Measurements from ENCODE around the gene MS4A10.

MS4A10 gene

GRCh38 chr11:60766547-60766946 lies 18.6 kb upstream of the MS4A10 start:
- DNase-seq: no peak

DNA sequence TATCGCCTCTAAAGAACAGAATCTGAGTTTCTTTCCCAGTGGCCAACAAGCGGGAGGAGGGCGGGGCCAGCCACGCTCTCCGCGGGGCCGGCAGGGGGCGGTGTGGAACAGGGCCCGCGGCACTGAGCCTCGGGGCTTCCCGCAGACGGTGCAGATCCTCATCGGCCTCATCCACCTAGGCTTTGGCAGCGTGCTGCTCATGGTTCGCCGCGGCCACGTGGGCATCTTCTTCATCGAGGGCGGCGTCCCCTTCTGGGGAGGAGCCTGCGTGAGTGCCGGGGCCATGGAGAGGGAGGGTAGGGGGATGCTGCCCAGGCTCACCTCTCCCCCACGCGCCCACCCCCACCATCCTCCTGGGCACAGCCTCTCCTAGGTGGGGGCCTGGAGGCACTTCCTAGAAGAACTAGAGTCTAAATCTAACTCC lies 17.7 kb upstream of the MS4A10 start:
- no peak for DNase-seq

DNA sequence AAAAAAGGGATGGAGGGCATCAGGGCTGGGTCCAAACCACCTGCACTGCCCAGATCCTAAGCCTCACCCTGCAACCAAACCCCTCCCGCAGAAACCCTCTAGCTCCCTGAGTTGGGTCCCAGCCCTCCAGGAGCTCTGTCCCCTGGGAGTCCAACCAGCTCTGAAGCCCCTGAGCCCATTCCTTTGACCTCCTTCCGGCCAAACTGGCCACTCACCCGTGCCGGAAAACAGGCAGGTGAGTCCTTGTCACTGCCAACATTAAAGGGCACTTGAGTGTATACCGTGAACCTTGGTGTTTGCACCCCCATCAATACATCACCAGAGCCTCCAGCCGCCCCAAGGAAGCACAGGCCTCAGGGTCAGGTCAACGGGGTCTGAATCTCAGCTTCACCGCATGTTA lies 16.9 kb upstream of the MS4A10 start:
- DNase-seq: no peak

DNA sequence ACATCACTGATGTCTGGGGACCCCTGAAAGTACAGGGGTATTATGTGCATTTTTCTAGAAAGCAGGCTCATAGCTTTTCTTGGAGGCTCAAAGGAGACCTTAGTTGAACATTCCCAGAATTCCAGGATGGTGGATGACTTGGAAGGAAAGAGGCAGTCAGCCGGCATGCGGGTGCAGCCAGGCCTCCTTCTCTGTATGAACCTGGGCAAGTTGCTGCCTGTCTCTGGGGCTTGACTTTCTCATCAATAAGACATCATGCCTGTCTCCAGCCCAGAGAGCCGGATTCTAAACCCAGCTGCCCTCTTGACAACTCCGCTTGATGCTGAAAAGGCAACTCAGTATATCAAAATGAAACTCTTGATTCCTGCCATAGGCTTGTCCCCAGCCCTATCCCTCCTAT lies 15.9 kb upstream of the MS4A10 start:
- no peak for DNase-seq

- DNase-seq: no peak
Measured at GRCh38 chr11:60769811-60770210, 15.3 kb upstream of the MS4A10 start.

- no peak for DNase-seq
Measured at GRCh38 chr11:60771146-60771545, 14.0 kb upstream of the MS4A10 start.

- no peak for DNase-seq
Measured at GRCh38 chr11:60771879-60772525, 13.1 kb upstream of the MS4A10 start.

GRCh38 chr11:60772666-60773065 lies 12.5 kb upstream of the MS4A10 start:
- no peak for DNase-seq

- DNase-seq: no peak
Measured at GRCh38 chr11:60774726-60775125, 10.4 kb upstream of the MS4A10 start.

DNA sequence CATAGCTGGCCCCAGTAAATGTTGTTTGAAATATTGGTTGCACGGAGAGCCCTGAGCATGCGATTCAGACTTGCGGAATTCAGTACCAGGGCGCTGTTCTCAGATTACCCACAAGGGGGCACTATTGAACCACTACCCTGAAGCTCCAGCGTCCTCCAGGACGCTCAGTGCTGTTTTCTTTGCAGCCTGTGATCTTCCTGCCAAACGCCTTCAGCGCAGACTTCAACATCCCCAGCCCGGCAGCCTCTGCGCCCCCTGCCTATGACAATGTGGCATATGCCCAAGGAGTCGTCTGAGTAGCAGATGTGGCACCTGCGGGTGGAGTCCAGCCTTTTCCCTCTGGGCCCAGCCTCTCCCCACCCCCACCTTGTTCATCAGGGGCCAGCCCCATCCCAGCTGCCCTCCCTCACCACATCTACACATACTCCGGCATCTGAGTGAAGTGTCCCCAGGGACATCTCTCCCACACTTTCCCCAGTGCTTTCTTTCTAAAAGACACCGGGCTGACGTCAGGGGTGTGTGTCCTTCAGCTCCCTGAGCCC lies 9.6 kb upstream of the MS4A10 start:
- peak; percentile 95 for DNase-seq

GRCh38 chr11:60776167-60776566 lies 9.0 kb upstream of the MS4A10 start:
- DNase-seq: no peak

- no peak for DNase-seq
Measured at GRCh38 chr11:60777106-60777505, 8.0 kb upstream of the MS4A10 start.

- DNase-seq: no peak
Measured at GRCh38 chr11:60777572-60777971, 7.6 kb upstream of the MS4A10 start.

DNA sequence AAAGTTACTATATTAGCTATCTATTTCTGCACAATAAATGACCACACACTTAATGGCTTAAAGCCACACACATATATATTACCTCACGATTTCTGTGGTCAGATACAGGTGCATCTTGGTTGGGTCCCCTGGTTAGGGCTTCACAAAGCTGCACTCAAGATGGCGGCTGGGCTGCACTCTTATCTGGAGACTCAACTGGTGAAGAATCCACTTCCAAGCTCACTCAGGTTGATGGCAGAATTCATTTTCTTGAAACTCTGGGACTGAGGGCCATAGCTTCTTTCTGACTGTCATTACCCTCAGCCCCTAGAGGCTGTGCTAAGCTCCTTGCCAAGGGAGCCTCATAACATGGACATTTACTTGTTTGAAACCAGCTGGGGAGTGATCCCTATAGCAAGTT lies 5.1 kb upstream of the MS4A10 start:
- DNase-seq: no peak

- DNase-seq: no peak
Measured at GRCh38 chr11:60780774-60781173, 4.4 kb upstream of the MS4A10 start.

GRCh38 chr11:60781286-60781980 lies 3.7 kb upstream of the MS4A10 start:
- no peak for DNase-seq

- no peak for DNase-seq
Measured at GRCh38 chr11:60781981-60782316, 3.2 kb upstream of the MS4A10 start.

DNA sequence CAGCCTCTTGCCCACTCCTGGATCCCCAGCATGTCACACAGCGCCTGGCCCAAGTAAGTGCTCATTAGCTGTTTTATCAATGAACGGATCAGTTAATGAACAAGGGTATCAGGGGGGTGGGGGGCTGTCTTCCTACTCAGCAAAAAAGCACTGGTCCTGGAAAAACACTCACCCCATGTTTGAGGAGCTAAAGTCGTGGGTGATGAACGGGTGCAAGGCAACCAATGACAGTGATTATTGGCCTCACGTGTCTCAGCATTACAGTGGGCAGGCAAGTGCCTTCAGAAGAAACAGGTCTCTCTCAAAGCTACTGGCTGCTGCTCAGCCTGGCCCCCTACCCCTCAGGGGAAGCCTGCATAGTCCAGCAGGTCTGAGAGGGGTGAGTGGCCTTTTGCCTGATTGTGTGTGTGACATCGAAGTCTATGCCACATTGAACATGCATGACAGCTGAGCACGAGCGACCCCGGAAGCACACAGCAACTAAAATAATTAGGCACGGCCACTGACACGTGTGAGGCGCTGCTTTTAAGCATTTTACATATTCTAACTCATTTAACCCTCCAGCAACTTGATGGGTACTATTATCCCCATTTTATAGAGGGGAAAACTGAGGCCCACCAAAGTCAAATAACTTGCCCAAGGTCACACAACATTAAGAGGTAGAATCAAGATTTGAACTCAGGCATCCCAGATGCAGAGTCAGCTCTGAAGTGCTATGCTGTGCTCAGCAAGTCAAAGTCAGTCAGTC lies 2.6 kb upstream of the MS4A10 start:
- DNase-seq: no peak

DNA sequence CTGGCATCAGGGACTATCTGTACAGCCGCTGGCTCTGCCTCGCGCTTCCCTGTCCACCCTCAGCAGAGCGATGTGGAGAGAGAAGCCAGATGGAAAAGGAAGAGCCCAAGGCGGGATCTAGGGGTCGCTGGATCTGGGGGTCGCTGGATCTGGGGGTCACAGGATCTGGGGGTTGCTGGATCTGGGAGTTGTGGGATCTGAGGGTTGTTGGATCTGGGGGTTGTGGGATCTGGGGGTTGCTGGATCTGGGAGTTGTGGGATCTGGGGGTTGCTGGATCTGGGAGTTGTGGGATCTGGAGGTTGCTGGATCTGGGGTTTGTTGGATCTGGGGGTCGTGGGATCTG lies 2.0 kb upstream of the MS4A10 start:
- DNase-seq: no peak

DNA sequence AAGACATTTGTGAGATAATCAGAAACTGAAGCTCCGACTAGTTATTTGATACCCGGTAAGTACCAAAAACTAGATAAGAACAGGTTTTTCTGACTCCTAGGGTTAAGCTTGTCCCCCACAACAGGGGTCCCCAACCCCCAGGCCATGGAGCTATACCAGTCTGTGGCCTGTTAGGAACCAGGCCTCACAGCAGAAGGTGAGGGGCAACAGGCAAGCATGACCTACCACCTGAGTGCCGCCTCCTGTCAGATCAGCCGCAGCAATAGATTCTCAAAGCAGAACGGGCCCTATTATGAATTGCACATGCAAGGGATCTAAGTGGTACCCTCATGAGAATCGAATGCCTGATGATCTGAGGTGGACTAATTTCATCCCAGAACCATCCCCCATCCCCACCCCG lies 1.2 kb upstream of the MS4A10 start:
- no peak for DNase-seq

- DNase-seq: no peak
Measured at GRCh38 chr11:60785806-60786361, 751 bp downstream of the MS4A10 start.

DNA sequence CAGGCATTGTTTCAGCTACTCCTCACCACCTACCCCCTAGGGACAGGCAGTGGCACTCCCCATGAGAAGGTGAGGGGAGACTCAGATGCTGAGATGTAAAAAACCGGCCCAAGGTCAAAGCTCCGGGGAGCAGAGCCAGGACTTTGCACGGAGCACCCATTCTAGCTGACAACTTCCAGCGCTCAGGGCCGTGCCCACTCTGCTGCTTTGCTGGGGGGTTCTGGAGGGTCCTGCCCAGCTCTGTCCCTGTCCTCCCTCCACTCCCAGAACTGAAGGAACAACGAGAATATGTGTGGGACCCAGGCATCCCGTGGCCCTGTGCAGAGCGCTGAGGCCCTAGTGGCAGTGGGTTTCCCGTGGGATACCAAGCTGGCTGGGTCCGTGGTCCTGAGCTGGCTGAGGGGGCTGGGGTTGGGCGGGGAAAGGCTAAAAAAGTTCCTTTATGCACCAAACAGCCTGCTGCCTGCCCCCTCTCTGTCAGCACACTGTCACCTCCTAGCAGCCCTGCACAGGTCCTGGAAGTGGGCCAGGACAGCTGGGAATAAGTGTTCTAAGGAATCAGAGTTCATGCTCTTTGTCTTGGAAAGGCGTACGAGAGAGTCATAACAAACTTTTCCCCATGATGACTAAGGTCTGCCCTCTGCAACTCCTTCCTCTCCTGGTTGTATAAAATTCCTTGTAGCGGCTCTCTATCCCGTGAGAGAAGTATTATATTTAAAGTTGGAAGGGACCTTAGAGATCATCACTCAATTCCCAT lies 1.9 kb downstream of the MS4A10 start:
- no peak for DNase-seq

Measured in NCI-H1092 treated with DMSO at 0.1 percent for 48 hours (cell line).